ENCODE measurements around the gene DMAP1. TPM values are rescaled to one million over a fixed set of nuclear protein-coding genes. Genes with fewer than 3 reads are reported as not detected.

The DMAP1 gene
- total RNA-seq, 1 donor from 2014 or later = 46.4 TPM

DNA sequence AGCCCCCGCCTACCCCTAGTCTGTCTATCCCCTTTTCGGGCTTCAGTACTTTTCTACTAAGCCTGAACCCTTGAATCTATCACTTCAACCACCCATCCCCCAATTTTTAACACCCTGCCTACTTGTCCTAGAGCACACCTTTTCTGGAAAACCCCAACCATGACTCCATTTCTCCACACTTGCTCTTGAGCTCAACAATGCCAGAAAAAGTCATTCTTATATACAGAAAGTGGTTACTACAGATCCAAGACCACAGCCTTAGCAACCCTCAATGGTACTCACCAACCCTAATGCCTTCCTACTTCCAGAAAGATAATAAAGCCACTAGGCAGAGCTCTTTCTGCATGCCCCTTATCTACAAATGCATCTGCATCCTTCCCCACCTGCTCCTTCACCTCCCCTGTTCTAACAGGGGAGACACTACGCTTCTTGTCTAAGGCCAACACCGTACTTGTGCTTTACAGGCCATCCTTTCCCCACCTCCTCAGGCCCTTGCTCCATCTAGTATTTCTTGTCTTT, 41.2 kb downstream of the DMAP1 start:
- Mint-ChIP-seq H3K27me3 (ENCODE audit: unreplicated experiment) (no peaks in the 10 kb centered on the region), H3K4me1 (ENCODE audit: unreplicated experiment) (peaks cover 2% of the 10 kb centered on the region), H3K4me3 (ENCODE audit: unreplicated experiment) (no peak overlapping the region), H3K9me3 (ENCODE audit: unreplicated experiment) (no peaks in the 10 kb centered on the region), H3K27ac (ENCODE audit: unreplicated experiment) (no peak overlapping the region), H3K36me3 (ENCODE audit: unreplicated experiment) (no peaks in the 10 kb centered on the region)
- TF ChIP-seq, protein P1, sequence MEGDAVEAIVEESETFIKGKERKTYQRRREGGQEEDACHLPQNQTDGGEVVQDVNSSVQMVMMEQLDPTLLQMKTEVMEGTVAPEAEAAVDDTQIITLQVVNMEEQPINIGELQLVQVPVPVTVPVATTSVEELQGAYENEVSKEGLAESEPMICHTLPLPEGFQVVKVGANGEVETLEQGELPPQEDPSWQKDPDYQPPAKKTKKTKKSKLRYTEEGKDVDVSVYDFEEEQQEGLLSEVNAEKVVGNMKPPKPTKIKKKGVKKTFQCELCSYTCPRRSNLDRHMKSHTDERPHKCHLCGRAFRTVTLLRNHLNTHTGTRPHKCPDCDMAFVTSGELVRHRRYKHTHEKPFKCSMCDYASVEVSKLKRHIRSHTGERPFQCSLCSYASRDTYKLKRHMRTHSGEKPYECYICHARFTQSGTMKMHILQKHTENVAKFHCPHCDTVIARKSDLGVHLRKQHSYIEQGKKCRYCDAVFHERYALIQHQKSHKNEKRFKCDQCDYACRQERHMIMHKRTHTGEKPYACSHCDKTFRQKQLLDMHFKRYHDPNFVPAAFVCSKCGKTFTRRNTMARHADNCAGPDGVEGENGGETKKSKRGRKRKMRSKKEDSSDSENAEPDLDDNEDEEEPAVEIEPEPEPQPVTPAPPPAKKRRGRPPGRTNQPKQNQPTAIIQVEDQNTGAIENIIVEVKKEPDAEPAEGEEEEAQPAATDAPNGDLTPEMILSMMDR (IDR thresholded peaks at IDR 0.05) = no peak
- no peak for DNase-seq (ENCODE audit: extremely low spot score, unreplicated experiment)

DNA sequence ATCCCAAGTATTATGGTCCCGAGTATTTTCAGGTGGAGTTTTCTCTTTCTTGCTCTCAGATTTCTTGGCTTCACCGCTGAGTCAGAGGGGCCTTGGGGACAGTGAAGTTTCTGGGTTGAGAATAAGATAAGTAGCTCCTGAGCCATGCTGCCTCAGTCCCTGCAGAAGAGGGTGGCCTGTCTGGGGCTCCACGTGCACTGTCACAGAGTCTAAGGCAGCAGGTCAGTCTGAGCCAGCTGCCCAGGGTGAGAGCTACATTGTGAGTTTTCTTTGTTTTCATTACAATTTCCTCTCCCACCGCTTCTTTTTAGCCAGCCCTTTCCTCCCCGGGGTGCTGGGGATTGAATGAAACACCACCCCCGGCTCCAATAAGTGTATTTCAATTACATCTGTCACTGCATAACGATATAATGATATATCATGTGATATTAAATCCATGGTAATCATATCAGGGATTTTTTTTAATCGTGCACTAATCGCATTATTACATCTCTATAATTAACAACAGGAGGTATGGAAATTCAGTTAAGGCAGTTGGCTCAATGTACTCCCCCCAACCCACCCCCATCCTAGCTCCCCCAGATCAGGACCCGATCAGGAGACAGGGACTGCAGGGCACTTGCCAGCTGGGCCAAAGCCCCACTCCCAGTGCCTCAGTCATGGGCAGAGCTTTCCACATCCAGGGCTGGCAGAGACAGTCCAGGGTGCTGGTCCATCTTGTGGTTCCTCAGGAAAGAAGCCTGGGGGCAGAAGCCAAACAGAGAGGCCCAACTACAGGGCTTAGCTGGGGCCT, 43.7 kb downstream of the DMAP1 start:
- H3K4me3 Mint-ChIP-seq (ENCODE audit: unreplicated experiment) = no peak overlapping the region
- no peak for DNase-seq (ENCODE audit: extremely low spot score, unreplicated experiment)
- H3K36me3 Mint-ChIP-seq (ENCODE audit: unreplicated experiment) = peaks cover 3% of the 10 kb centered on the region
- H3K4me1 Mint-ChIP-seq (ENCODE audit: unreplicated experiment) = peaks cover 2% of the 10 kb centered on the region
- H3K27ac Mint-ChIP-seq (ENCODE audit: unreplicated experiment) = no peak overlapping the region
- no peaks in the 10 kb centered on the region for H3K27me3 Mint-ChIP-seq (ENCODE audit: unreplicated experiment)
- no peaks in the 10 kb centered on the region for H3K9me3 Mint-ChIP-seq (ENCODE audit: unreplicated experiment)
- TF ChIP-seq, protein P1 (IDR thresholded peaks at IDR 0.05) = no peak

DNA sequence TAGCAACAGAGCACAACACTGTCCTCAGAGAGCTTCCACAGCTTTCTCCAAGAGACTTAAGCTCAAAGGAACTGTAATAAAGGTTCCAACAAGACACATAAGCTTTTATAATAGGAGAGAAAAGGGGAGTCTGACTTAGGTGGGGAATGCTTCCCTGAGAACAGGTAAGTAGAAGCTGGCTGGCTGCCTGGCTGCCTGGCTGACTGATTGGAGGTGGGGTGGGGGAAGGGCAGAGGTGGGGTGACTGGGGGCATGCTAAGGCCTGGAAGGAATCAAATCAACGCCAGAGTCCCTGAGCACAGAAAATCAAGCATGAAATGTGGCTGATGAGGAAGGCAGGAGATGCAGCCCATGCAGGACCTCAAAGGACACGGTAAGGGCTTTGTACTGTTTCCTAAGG, 45.8 kb downstream of the DMAP1 start:
- Mint-ChIP-seq H3K9me3 (ENCODE audit: unreplicated experiment) (no peaks in the 10 kb centered on the region), H3K27me3 (ENCODE audit: unreplicated experiment) (no peaks in the 10 kb centered on the region), H3K36me3 (ENCODE audit: unreplicated experiment) (peaks cover 4% of the 10 kb centered on the region), H3K4me3 (ENCODE audit: unreplicated experiment) (no peak overlapping the region), H3K4me1 (ENCODE audit: unreplicated experiment) (peaks cover 2% of the 10 kb centered on the region), H3K27ac (ENCODE audit: unreplicated experiment) (no peak overlapping the region)
- DNase-seq (ENCODE audit: extremely low spot score, unreplicated experiment) = no peak
- TF ChIP-seq, protein P1 (IDR thresholded peaks at IDR 0.05) = no peak

DNA sequence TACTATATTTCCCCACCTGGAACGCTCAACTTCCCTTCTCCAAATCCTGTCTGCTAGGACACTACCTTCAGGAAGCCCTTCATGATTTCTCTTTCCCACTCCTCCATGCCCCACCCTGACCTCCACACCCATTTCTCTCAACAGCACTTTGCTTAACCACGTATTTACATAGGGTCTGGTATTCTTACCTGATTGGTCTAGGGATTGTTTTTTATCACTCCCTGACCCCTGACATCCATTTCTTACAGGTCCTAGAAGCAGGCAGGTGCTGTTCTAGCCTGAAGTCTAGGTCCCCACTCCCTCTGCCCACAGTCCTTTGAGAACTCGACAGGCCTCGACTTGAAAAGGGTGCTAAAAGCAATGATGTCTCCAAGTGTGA, 47.5 kb downstream of the DMAP1 start:
- peaks cover 2% of the 10 kb centered on the region for H3K4me1 Mint-ChIP-seq (ENCODE audit: unreplicated experiment)
- H3K36me3 Mint-ChIP-seq (ENCODE audit: unreplicated experiment) = peaks cover 4% of the 10 kb centered on the region
- no peaks in the 10 kb centered on the region for H3K9me3 Mint-ChIP-seq (ENCODE audit: unreplicated experiment)
- no peak overlapping the region for H3K27ac Mint-ChIP-seq (ENCODE audit: unreplicated experiment)
- H3K4me3 Mint-ChIP-seq (ENCODE audit: unreplicated experiment) = no peak overlapping the region
- H3K27me3 Mint-ChIP-seq (ENCODE audit: unreplicated experiment) = no peaks in the 10 kb centered on the region
- TF ChIP-seq, protein P1 (IDR thresholded peaks at IDR 0.05) = no peak
- DNase-seq (ENCODE audit: extremely low spot score, unreplicated experiment) = no peak

DNA sequence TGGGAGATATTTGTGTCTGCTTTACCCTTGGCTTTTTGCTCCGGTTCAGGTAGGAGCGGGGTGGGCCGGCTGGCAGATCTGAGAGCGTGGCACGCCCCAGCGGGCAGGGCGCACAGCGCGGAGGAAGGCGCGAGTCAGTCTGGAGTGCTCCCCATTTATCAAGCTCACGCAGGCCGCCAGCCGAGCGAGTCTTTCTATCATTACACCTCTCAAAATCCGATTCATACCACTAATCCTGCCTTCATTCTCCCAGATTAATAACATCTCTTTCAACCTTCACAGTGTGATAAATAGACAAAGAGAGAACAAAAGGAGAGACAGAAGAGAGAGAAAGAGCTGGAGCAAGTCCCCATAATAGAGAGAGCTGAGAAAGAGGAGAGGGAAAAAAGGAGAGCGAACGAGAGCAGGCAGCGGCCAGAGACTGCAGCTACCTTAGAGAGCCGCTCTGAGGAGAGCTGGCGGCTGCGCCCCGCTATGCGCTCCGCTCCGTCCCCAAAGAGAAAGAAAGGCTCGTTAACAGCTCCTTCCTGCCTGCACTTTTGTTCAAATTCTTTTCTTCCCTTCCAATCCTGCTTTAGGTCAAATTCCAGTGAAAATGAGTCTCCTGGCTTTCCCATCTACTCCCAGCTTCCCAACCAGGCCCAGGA, 48.0 kb downstream of the DMAP1 start:
- Mint-ChIP-seq H3K27ac (ENCODE audit: unreplicated experiment) (no peak overlapping the region), H3K36me3 (ENCODE audit: unreplicated experiment) (peaks cover 4% of the 10 kb centered on the region), H3K9me3 (ENCODE audit: unreplicated experiment) (no peaks in the 10 kb centered on the region), H3K4me3 (ENCODE audit: unreplicated experiment) (no peak overlapping the region), H3K27me3 (ENCODE audit: unreplicated experiment) (no peaks in the 10 kb centered on the region), H3K4me1 (ENCODE audit: unreplicated experiment) (peaks cover 2% of the 10 kb centered on the region)
- DNase-seq (ENCODE audit: extremely low spot score, unreplicated experiment) = no peak
- TF ChIP-seq, protein P1 (IDR thresholded peaks at IDR 0.05) = no peak
